UCSD-AML1 (cell line): ENCODE results near the gene EXOC4.

Experiments
- DNase-seq: peaks from one replicate; lab custom pipeline; 2025; ENCODE audit not compliant: unreplicated experiment; lab: John Stamatoyannopoulos, UW

EXOC4 gene

DNA sequence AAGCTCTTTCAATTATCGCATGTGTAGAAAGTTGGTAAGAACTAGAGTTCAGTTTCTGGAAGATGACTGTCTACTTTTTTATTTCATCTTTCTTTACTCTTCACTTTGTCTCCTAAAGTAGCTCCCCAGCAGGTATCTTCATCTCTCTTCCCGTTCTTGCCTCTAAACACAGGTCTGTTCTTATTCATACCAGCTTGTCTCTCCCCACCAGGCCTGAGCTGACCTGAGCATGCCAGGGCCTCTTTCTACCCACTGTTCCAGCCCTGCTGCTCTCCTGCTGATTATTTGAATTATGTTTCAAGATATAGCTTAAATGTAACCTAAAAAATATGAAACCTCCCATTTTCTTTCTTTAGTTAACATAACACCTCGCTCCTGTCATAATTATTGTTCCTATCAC lies 488.2 kb downstream of the EXOC4 start:
- no peak for DNase-seq

DNA sequence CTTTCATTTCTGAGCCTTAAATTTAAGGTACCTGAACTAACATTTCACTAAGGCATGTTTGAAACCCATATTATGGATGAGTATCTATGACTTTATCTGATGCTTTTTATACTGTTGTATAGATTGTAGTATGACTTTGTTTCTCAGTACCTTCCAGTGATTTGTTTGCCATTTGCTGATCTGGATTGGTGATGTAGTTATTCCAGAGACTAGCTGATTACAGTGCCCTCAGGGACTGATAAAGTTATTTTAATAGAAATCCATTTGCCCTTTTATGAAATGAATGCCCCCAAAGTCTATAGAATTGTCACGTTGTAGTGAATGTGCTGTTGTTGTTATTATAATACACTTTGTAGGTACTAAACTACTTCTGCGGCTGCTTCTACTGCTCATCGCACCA lies 488.8 kb downstream of the EXOC4 start:
- DNase-seq = no peak

DNA sequence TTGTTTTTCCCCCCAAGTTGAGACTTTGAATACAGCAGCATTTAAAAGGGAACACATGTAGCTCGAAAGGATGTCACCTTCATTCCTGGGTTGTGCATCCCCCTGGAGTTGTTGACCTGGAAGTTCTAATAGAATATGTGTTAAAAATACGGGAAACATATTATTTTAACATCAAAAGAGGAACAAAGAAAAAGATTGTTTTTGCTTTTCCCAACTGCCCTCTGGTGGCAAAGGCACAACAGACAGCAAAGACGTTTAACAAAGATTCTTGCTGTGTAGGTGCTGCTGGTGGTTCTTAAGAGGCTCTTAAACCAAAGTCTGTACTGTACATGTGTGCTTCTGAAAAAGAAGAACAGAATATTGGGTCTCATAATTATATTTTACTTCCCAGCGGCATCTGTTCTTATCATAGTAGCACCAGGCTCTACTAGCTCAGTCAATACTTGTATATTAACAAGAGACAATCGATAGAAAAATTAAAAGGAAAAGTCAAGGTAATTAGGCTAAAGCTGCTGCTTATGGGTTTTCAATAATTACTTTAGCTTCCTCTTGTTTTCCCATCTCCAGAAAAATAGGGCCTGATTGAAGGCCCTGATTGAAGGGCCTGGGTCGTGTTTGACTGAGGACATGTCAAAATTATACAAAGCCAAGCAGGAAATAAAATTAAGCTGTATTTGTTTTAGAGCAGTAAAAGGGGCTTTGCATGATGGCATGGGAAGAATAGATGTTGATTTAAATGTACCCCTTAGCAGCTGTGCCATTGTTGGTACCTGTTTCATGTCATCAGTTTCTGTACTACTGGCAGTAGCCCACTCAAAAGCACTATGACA lies 490.0 kb downstream of the EXOC4 start:
- DNase-seq = no peak

DNA sequence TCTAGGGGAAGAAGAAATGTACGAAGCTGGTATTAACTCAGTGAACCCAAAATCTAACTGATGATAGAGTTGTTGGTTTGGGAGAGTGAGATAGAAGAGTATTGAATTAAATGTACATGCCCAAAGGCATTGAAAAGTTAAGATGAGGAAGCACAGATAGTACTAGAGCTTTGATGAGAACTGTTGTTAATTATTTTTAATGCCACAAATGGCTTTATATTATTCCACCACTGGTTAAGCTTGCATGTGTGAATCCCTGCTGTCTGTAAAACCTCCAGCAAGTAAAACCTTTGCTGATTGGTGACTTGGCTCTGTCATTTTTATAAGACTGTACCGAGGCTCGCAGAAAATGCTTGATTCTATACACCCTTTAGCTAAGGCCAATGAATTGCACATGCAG lies 491.6 kb downstream of the EXOC4 start:
- no peak for DNase-seq

DNA sequence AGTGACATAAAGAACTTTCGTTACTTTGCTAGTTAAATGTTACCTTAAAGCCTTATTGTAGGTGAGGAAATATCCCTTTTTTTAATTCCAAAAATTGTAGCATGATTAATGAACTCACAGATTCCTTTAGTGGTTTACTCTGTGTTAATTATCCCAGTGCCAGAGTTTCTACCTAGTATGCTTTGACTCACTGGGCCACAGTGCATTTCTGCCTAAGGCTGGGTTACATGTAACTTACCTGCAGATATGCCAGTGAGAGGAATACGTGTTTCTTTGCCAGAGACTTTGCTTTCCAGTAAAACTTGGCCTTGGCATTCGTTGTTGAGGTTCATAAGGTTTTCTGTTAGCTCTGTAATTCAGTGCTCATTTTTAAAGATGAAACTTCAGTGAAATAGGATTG lies 493.4 kb downstream of the EXOC4 start:
- DNase-seq = no peak

DNA sequence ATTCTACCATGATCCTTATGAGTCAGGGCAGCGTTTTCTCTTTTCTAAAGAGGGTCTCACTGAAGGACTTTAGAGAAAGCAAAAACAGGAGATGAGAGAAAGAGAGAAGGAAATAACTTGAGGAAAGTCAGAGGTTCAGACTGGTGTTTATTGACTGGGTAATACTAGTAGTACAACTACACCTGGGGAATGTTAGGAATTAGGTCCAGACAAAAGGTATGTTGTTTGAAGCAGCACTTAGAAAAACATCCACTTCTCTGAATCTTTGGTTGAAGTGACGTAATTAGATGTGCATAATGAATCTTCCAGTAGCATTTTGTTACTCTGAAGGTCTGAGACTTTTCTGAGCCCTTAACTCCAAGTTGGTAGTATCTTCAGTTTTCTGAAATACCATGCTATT lies 494.0 kb downstream of the EXOC4 start:
- no peak for DNase-seq

DNA sequence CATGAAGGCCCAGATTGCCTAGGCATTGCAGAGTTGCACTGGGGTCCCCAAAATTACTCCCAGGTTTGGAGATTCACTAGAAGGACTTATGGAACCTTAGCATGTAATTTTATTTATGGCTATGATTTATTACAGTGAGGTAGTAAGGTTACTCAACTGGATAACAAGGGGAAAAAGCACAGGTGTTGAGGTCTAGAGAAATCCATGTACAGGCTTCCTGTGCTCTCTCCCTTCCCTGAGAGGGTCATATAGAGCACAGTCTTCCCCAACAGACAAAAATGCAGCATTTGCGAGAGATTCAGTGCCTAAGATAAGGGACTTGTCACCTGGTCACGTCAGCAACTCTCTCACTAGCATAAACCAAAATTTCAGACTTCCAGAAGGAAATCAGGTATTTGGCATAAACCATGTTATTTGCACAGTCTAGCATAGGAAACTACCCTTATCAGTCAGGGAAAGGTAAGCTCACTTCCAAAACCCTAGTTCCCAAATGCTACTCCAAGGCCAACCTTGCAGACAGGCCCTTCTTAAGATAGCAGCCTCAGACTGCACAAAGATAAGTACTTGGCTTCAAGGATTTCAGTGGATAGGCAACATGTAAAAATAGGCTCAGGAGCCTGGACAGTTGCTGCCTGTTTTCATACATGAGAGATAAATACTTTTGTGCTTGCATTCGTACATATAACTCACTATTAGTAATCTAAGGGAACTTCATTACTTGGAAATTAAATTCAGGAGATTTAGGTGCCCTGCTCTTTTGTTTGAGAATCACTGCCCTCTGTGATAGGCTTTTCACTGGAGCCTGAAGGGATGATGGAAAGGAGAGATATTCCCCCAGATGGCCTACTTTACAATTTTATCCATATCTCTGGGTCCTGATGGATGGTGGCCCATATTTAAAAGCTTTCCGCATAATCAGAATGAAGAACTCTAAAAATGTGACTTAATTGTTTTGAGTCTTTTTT lies 495.8 kb downstream of the EXOC4 start:
- DNase-seq = no peak

DNA sequence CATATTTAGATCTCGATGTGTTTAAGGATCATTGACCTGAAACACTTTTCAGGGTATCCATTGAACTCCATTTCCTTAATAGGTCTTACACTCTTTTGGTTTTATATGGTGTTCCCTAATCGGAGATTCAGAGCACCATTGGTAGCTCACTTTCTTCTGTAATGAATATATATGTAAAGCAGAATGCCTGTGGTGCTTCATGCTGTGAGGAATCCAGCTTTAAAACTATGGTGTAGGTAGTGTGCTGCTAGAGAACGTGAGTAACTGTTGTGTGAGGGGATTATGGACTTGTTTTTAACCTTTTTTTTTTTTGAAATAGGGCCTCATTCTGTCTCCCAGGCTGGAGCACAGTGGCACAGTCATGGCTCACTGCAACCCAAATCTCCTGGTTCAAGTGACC lies 497.4 kb downstream of the EXOC4 start:
- DNase-seq = no peak

DNA sequence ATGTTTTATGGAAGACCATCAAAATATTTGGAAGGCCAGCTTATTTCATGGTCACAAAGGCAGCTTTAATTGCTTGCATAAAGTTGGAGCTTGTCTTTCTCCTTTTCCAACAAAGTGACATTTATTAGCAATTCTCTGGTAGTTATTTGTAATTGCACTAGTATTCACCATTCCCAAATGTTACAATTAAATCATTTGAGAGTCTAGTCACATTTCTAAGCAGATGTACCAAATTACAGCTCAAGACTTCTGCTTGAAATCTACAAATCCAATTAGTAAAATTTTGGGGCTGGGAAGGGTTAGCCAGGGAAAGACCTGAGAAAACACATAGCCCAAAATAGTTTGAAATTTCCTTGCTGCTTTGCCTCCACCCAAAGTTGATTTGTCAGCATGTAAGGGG lies 498.2 kb downstream of the EXOC4 start:
- DNase-seq = no peak

DNA sequence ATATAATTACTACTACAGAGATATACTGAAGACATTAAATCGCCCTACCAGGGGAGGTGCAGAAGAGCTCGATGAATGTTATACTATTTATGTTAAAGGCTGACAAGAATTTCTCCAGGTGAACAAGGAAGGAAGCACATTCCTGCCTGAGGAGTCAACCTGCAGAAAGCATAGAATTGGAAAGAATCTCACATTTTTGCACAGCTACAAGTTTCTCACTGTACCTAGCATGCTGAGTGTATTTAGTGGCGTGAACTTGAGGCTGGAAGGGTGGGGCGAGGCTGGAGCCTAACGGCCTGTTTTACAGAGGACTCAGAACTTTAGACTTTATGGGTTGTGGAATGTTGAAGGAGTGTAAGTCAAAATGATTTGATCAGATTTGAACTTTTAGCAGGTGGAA lies 500.6 kb downstream of the EXOC4 start:
- DNase-seq = no peak

DNA sequence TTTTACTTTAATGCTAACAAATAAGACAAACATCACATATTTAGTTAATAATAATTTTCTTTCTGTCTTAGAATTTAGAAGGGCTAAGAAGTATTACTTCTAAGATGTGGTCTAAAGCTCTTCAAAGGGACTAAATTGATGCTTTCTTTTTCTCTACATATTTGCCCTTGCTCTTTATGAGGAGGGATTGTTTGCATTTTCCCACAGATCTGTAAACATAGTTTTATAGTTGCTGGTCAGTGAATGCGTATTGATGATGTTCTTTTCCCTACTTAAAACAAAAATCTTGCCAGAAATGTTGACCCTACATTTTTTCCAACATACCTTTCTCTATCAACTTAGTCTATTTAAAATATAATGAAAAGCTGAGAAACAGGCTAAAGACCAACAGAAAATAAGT lies 501.8 kb downstream of the EXOC4 start:
- no peak for DNase-seq

DNA sequence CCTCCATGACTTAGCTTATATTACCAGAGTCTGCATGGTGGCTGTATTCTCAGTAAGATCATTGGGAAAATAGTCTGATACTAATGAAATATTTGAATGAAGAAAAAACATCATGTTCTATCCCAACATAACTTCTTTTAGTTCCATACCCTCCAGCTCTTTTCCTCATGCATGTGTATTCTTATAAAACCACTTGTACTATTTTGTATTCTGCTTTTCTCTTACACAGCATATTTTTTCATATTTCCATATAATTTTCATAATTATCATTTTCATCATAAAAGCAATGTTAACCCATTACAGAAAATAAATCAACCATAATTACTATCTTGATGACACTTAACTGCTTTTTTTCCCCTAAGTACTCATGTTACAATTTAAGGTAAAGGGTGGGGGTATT lies 503.0 kb downstream of the EXOC4 start:
- DNase-seq = no peak

DNA sequence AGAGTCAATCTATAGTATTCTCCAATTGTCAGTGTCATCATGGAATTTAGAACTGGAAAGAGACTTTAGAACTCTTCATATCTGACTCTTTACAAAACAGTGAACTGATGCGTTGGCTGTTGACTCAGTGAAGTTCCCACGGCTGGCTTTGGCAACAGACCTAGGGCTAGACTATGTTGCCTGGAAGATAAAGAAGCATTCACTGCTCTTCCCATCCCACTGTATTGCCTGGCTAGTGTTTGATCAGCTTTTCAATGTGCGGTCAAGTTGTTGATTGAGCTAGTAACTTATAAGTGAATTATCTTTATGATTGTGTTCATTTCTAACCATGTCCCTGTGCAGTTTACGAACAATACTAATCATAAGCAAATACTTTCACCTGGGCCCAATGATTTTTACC lies 508.6 kb downstream of the EXOC4 start:
- DNase-seq = no peak

DNA sequence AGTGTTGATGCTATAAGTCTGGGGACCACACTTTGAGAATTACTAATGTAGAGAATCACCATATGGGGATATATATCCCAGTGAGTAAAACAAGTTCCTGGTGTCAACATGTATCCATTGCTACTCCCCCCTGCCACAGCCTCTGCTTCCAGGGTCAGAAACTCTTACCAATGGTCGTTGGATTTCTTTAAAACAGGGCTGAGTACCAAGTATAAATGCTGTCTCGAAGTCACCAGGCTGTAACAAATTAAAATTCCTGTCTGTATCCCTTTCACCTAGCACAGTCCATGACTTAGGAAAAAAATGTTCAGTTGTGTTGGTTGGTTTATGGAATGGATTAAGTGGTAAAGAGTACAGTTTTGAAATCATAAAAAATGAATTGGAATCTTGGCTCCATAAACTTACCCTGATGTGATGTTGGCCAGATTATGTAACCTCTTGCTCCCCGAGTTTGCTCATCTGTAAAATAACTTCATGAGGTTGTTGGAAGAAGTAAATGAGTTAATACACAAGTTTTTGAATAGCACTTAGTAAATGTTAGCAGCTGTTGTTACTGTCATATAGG lies 510.3 kb downstream of the EXOC4 start:
- no peak for DNase-seq

DNA sequence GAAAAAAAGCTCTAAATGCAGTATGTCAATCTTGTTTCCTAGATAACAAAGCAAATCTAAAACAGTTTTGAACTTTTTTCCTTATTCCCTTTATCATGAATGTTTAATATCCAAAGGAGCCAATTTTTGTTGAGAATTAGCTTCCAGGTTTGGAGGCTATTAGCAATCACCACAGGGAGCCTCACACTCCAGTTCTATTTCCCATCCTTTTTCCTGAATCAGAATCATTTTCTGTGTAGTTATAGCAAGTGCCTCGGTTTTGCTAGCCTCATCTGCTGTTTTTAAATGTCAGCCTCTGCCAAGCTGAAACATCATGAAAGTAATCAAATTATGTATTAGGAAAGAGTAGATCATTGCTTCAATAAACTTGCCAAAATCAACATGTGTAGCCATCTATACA lies 516.8 kb downstream of the EXOC4 start:
- DNase-seq = no peak

DNA sequence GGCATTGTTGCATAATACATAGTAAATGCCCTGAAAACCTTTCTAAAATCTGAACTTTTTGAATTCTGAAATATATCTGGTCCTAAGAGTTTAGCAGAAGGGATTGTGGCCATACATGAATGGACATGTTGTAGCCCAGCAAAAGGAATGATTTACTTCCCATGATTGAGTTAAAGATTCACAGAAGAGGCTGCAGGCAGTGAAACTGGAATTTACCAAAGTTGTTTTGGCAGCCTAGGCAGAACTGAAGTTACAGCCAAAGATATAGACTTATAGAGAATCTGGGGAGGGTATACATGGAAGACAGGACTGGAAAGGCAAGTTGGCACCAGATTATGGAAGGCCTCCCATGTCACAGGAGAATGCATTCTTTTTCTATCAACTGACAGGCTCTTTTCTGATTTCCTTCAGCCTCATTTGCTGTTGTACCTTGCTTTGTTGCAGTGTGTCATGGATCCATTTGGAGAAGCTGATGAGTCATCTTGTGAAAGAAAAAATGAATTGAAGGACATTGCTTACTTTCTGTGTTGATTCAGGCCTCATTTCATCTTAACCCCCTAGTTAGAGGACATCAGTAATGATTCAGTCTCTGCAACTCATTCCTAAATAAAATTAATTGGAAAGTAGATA lies 518.1 kb downstream of the EXOC4 start:
- no peak for DNase-seq

DNA sequence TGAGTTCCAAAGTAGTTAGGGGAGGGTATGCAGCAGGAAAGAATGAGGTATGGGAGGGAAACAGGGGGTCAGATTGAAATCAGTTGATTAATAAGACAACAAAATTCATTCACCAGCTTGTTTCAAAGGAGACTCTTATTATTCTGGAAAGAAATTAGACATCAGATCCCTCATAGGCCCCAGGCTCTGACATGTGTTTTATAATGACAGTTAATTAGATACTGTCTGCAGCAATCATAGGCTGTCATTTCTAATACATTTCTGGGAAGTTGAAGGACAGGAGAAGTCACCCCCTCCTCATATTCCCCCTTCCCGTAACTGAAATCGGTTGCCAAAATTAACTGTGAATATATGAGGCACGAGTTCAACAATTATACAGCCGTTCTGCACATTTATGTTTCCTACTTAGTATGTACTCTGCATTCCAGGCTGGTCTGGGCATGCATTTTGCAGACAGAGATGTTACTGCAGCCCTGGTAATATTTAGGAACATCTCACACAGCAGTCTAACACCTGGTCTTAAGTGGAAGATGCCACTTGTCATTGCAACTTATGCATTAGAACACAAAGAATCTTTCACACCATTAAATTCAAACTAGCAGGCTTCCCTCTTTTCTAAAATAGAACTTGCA lies 519.0 kb downstream of the EXOC4 start:
- DNase-seq = no peak

DNA sequence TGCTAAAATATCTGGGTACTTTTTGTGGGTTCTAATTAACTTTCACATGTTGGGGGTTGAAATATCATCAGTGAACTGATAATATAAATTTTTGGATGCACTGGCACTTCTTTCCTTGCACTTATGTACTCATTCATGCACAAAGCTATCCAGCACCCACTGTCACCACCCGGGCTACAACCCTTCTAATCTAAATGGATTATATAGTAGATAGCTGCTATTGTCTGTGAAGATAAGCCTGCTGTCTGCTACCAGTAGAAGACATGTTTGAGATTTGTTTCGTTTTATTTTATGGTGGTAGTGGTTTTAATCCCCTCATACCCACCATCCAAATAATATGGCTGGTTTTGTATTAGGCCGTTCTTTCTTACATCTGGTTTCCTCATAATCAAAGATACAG lies 520.7 kb downstream of the EXOC4 start:
- DNase-seq = no peak

DNA sequence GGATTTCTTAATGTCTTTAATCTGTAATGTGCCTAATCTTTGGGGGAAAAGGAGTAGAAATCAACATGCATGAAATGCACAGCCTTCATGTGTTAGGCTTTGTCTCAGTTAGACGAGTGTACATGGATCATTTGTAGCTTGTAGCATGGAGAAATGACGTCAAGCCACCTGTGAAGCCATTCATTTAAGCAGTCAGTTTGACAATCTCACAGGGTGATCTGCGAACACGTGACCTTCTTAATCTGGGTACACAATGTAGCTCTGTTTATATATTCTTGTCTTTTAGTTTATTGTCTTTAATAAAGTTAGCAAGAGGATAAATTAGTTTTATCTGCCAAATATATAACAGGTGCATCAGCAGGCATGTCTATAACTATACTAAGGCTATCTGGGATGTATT lies 522.3 kb downstream of the EXOC4 start:
- DNase-seq = no peak

DNA sequence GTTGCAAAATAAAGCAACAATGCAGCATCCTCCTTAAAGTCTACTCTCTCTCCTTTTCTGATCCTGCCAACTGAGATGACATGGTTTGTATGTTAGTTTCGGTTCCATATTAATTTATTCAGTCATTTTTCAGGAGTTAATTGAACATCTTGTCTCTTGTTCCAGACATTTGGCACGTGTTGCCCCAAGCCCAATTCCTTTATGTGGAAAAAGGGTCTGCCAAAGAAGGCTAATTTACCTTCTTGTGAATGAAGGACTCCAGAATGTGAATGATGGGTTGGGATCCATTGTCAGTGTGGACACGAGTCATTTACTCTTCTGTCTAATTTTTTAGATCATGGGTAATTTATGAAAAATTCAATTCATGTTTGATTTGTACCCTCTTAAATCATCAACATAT lies 523.4 kb downstream of the EXOC4 start:
- no peak for DNase-seq

DNA sequence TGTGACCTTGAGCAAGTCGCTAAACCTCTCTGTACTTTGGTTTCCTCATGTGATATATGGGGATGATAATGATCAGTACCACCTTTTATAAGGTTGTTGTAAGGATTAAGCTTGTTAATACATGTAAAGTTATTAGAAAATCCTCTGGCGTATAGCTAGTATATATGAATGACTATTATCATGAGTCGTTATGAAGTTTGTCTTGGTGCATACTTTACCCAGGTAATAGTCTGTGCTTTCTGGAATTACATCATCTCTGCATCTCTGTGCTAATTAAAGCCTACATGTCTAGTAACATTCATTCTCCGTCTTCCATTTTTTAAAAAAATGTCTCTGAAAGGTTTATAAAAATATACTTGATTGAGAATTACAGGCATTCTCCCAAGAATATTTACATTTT lies 524.8 kb downstream of the EXOC4 start:
- no peak for DNase-seq
